Naive thymus-derived CD8-positive, alpha-beta T cell (primary cell): ENCODE data around the gene ARHGEF19. TPM values are rescaled to one million over a fixed set of nuclear protein-coding genes. Genes with fewer than 3 reads are reported as not detected.

Experiments
- ATAC-seq, 2 donors: fragments of 150-1000 bp; cut with Tn5 transposase in 1 of 2; sonication (Bioruptor Pico), chemical (Tn5 transposase) in 1 of 2; 1 replicate in 1 of 2; 2 replicates in 1 of 2; pipeline ENCODE4 v1.10.0; 2021; ENCODE audit warnings: mild to moderate bottlenecking in 2 of 2, moderate library complexity in 2 of 2
- POLR2A ChIA-PET: fragments of 350-600 bp; sonication (Branson Sonifier 250); formaldehyde crosslinking; loops from one replicate; lab custom pipeline; 2021; ENCODE audit warnings: antibody characterized with exemption; lab: Charles Lee
- DNase-seq, 10 donors: peaks; one replicate each; pipeline versions ENCODE4 v3.0.0 to v3.0.0-alpha.2; 2020 to 2022
- H3K27ac Mint-ChIP-seq, 10 donors: one replicate each; pipeline ENCODE4 v1.8.0; 2020 to 2022; ENCODE audit warnings: mild to moderate bottlenecking in 10 of 10, mixed read lengths in 10 of 10, moderate library complexity in 4 of 10, inconsistent platforms in 1 of 10
- H3K27me3 Mint-ChIP-seq, 5 donors: one replicate each; pipeline ENCODE4 v1.8.0; 2021 to 2022; ENCODE audit warnings: mixed read lengths in 5 of 5
- H3K36me3 Mint-ChIP-seq, 3 donors: one replicate each; pipeline ENCODE4 v1.8.0; 2020 to 2022; ENCODE audit warnings: mixed read lengths in 3 of 3, mild to moderate bottlenecking in 2 of 3, inconsistent platforms in 1 of 3
- H3K4me1 Mint-ChIP-seq, 4 donors: one replicate each; pipeline ENCODE4 v1.8.0; 2021 to 2022; ENCODE audit warnings: mixed read lengths in 4 of 4
- H3K4me3 Mint-ChIP-seq, 10 donors: one replicate each; pipeline ENCODE4 v1.8.0; 2020 to 2022; ENCODE audit warnings: mild to moderate bottlenecking in 10 of 10, mixed read lengths in 10 of 10, moderate library complexity in 6 of 10, inconsistent platforms in 1 of 10
- H3K9me3 Mint-ChIP-seq, 9 donors: one replicate each; pipeline ENCODE4 v1.8.0; 2020 to 2022; ENCODE audit warnings: mixed read lengths in 9 of 9, mild to moderate bottlenecking in 3 of 9, inconsistent platforms in 1 of 9, moderate library complexity in 1 of 9
- polyA plus RNA-seq, 3 donors: library from polyadenylated mRNA; unstranded; fragments of 300-500 nt; fragmentation: Illumina TruSeq; gene quantifications; one replicate each; pipeline ENCODE4 v1.2.3, GENCODE V29; 2021
- total RNA-seq, 8 experiments: library from RNA in 2 of 8; stranded (reverse) in 2 of 8; gene quantifications; one replicate each; pipeline ENCODE4 v1.2.3 and lab custom pipeline; 2021 to 2026

Gene ARHGEF19
- total and polyA plus RNA-seq, 5 experiments from 2014 or later = 6.4 to 12.7 (median 8.9) TPM

DNA sequence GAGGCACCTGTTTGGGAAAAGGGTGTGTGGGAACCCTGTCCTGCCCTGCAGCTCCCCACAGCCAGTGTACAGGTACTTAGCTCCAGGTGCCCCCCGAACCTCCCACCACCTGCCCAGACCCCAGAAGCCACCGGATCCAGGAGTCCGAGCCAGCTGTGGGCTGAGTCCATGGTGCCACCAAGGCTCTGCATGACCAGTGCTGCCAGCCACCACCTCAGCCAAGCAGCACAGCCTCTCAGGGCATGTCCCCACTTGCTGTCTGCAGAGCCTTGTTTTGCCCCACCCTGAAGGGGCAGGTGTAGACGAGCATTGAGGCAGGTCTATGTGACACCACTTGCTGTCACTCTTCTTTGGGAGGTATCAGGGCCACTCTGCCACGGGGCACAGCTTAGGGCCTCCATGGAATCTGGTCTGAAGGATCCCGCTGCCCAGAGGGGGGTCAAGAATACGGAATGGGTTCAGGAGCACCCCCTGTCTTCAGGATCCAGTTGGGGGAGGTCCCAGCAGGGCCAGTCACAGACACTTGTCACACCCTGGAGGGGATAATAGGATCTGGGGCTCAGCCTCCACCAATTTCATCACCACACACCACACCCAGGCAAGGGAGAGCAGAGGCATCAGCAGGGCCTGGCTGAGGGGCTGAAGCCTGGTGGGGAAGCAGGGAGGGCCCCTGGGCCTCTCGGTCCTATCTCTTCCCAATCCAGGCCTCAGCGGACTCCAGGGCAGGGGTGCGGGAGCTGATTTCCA, 27.7 kb downstream of the ARHGEF19 start:
- DNase-seq (no peak), ATAC-seq (no peak)
- Mint-ChIP-seq H3K36me3 (no peaks in the 10 kb centered on the region), H3K4me1 (peaks cover 0 to 5% (median under 1%) of the 10 kb centered on the region in 4 donors), H3K27ac (no peak overlapping the region), H3K9me3 (no peaks in the 10 kb centered on the region), H3K4me3 (no peak overlapping the region), H3K27me3 (peaks cover 3 to 12% (median 6%) of the 10 kb centered on the region in 5 donors)
- POLR2A ChIA-PET = no interaction called here

DNA sequence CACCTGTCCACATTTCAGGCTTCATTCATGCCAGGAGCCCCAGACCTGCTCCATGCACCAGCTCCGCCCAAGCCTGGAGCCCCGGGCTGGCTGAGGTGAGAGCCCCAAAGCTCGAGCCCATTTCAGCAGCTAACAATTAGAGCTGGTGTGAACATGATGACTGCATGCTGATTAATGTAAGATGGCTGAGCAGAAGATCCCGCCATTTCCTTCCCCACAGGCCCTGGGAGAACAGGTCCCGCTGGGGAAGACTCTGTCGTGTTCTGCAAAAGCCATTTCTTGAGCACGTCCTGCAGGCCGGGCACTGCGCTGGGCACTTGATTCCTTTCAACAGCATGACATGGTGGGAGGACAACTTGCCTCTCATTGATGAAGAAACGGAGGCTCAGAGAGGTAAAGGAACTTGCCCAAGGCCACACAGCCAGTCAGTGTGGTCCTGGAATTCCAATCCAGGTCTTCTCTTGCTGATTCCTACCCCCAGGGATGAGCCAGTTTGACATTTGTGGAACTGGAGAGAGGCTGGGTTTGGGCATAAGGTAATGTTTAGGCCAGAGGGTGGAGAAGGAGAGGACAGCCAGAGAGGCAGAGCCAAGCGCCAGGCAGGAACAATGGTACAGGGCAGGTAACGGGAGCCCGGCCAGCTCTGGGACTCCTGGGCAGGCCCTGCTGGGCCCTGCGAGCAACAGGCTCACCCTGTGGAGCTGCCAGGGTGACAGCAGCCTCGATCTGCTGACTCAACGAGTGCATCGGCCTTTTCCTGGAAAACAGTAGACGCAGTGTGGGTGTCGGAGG, 28.5 kb downstream of the ARHGEF19 start:
- Mint-ChIP-seq H3K9me3 (no peaks in the 10 kb centered on the region), H3K4me1 (peaks cover 0 to 5% (median 0%) of the 10 kb centered on the region in 4 donors), H3K36me3 (no peaks in the 10 kb centered on the region), H3K27ac (no peak overlapping the region), H3K4me3 (no peak overlapping the region), H3K27me3 (peaks cover 1 to 9% (median 3%) of the 10 kb centered on the region in 5 donors)
- no peak for ATAC-seq
- POLR2A ChIA-PET = interaction anchor here (0.7 kb wide), 1 partner anchor 55 kb away, joined by 4 read pairs; no protein-coding TSS in a partner anchor
- DNase-seq = no peak

DNA sequence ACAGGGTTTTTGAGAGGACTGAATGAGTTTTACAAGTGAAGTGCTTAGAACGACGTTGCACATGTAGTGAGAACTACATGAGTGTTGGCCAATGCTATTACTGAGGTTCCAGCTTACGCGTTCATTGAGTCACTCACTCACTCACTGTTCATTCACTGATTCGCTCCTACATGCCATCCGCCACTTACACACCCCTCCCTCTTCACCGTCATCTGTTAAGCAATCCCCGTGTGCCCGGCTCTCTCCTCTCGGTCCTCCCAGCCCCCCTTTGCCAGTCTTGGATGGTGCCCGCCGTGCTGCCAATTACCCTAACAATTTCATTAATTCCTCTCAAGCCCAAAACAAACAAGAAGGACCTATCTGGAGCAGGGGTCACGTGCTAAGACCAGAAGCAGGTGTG, 29.3 kb downstream of the ARHGEF19 start:
- POLR2A ChIA-PET = interaction anchor here (0.7 kb wide), 1 partner anchor 55 kb away, joined by 4 read pairs; no protein-coding TSS in a partner anchor
- Mint-ChIP-seq H3K36me3 (no peaks in the 10 kb centered on the region), H3K4me1 (peaks cover 0 to 5% (median 0%) of the 10 kb centered on the region in 4 donors), H3K9me3 (no peaks in the 10 kb centered on the region), H3K4me3 (no peak overlapping the region), H3K27me3 (peaks cover 0 to 4% (median 0%) of the 10 kb centered on the region in 5 donors), H3K27ac (no peak overlapping the region)
- DNase-seq (no peak), ATAC-seq (no peak)

DNA sequence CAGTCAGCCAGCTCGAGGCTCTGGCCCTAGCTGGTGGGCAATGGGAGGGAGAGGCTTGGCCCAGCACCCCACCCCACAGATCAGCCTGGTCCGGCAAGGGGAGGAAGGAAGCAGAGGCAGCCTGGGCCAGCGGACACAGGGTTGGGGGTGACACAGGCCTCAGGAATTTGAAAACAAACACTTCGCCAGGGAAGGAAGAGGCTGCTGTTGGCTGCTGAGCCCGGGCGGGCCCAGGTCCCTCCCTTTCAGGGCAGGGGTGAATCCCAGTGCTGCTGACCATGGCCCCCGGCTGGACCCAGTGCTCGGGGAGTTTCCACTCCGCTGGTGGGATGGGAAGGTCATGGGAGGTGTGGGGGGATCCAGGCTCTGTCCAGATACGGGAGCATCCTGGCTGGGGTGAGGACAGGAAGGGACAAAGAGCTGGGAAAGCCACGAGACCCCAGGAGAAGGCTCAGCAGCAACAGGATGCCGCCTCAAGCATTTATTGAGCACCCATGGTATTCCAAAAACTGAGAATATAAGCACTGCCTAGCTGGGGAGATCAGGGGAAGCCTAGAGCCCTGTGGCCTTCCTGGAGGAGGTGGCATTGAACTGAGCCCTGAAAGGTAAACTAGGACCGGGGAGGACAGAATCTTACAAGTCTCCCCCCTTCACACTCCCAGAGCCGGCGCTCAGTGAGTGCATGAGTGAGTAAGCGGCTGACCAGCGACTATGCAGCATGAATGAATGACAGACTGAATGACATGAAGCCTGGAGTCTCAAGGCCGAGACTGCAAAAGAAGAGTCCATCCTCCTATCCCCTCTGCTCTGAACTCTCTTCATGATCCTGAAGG, 30.3 kb downstream of the ARHGEF19 start:
- no peaks in the 10 kb centered on the region for H3K4me1 Mint-ChIP-seq
- POLR2A ChIA-PET = no interaction called here
- no peaks in the 10 kb centered on the region for H3K27me3 Mint-ChIP-seq
- no peak overlapping the region for H3K27ac Mint-ChIP-seq
- H3K4me3 Mint-ChIP-seq = no peak overlapping the region
- H3K9me3 Mint-ChIP-seq = no peaks in the 10 kb centered on the region
- H3K36me3 Mint-ChIP-seq = no peaks in the 10 kb centered on the region
- DNase-seq = no peak
- no peak for ATAC-seq

DNA sequence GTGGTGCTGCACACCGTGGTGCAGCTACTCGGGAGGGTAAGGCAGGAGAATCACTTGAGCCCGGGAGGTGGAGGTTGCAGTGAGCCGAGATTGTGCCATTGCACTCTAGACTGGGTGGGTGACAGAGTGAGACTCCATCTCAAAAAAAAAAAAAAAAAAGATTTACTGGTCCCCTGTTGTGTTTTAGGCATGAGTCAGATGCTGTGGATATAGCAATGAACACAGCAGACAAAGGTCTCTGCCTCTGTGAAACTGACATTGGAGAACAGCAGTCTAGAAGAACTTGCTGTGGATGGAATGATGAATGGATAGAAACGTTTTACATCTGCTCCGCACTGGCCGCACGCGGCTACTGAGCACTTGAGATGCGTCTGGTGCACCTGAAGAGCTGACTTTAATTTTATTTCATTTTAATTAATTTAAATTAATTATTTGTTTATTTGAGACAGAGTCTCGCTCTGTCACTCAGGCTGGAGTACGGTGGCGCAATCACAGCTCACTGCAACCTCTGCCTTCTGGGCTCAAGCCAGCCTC, 32.1 kb downstream of the ARHGEF19 start:
- H3K27me3 Mint-ChIP-seq = no peaks in the 10 kb centered on the region
- POLR2A ChIA-PET = no interaction called here
- H3K4me3 Mint-ChIP-seq = no peak overlapping the region
- H3K4me1 Mint-ChIP-seq = no peaks in the 10 kb centered on the region
- no peak overlapping the region for H3K27ac Mint-ChIP-seq
- DNase-seq (no peak), ATAC-seq (no peak)
- H3K36me3 Mint-ChIP-seq = no peaks in the 10 kb centered on the region
- H3K9me3 Mint-ChIP-seq = no peaks in the 10 kb centered on the region

DNA sequence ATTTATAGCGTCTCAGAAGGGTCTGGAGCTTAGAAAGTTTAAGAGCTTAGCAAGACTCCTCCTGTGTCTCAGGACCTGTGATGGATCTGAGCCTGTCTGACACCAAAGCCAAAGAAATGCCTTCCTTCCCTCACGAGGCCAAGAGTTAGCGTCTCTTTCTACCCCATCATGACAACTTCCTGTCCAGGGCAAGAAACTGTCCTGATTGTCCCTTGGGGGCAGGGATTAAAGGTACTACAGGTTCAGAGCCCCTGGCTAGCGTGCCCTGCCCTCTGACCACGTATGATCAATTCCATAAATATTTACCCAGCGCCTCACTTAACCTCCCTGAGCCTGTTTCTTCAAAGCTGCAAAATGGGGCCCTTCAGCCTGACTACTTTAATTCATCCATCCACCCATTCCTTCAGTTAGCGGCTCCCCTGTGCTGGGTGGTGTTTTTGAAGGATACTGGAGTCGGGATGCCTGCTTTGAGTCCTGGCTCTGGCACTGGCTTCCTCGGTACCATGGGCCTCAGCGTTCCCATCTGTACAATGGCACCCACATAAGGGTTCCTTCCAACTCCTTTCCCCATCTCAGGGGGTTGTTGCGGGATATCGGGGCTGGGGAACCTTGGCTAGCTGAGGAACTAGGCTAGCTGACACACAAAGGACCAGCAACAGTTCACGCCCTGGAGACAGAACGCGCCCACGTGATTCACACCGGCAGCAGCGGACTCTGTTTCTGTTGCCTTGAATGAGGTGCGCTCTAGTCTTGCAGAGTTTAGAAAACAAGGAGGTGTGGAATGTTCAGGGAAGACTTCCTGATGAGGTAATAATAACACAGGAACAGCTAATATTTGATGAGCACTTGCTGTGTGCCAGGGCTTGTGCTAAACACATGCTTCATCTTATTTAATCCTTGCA, 33.6 kb downstream of the ARHGEF19 start:
- Mint-ChIP-seq H3K27me3 (peaks cover 0 to 2% (median 0%) of the 10 kb centered on the region in 5 donors), H3K4me1 (no peaks in the 10 kb centered on the region), H3K4me3 (no peak overlapping the region), H3K36me3 (no peaks in the 10 kb centered on the region), H3K9me3 (no peaks in the 10 kb centered on the region), H3K27ac (no peak overlapping the region)
- POLR2A ChIA-PET = no interaction called here
- ATAC-seq (no peak), DNase-seq (no peak)

DNA sequence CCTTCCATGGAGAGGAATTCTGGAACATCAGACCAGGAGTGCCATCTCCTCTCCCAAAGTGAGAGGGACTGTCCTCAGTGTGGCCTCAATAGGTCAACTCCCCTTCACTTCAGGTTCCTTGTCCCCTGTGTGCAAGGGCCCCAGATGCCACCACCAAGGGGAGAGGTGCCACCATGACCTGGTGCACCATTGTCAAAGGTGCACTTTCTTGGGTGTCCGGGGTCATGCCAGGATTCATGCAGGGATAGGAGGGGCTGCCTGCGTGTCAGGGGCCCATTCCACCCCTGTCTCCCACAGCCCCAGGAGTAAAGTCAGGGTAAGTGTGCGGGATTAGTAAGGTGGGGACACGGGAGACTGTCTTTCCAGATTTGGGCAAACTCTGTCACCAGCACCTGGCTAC, 35.1 kb downstream of the ARHGEF19 start:
- POLR2A ChIA-PET = no interaction called here
- ATAC-seq (no peak), DNase-seq (no peak)
- no peaks in the 10 kb centered on the region for H3K4me1 Mint-ChIP-seq
- peaks cover 0 to 4% (median 0%) of the 10 kb centered on the region in 5 donors for H3K27me3 Mint-ChIP-seq
- H3K9me3 Mint-ChIP-seq = no peaks in the 10 kb centered on the region
- peak overlapping the region in 1 of 10 donors; percentile 11 for H3K27ac Mint-ChIP-seq
- H3K4me3 Mint-ChIP-seq = no peak overlapping the region
- H3K36me3 Mint-ChIP-seq = no peaks in the 10 kb centered on the region

DNA sequence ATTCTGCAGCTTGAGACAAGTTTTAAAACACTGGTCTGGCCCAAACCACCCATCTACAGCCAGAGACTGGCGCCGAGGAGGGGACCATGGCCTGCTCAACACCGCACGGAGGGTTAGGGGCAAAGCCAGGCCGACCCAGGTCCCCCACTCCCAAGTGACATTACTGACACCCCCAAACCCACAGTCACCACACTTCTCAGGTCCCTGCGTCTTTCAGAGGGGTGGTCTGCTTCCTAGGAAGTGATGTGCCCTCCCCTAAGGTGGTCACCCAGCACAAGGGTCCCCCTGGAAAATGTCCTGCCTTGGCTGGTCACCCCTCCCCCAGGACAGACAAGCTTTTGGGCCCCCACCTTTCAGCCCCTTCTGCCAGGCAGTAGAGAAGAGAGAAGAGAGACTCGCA, 35.8 kb downstream of the ARHGEF19 start:
- Mint-ChIP-seq H3K36me3 (no peaks in the 10 kb centered on the region), H3K9me3 (no peaks in the 10 kb centered on the region), H3K27me3 (peaks cover 0 to 4% (median 0%) of the 10 kb centered on the region in 5 donors), H3K27ac (peak overlapping the region in 2 of 10 donors; percentile 11 to 79), H3K4me3 (no peak overlapping the region), H3K4me1 (no peaks in the 10 kb centered on the region)
- POLR2A ChIA-PET = no interaction called here
- no peak for DNase-seq
- ATAC-seq = no peak

DNA sequence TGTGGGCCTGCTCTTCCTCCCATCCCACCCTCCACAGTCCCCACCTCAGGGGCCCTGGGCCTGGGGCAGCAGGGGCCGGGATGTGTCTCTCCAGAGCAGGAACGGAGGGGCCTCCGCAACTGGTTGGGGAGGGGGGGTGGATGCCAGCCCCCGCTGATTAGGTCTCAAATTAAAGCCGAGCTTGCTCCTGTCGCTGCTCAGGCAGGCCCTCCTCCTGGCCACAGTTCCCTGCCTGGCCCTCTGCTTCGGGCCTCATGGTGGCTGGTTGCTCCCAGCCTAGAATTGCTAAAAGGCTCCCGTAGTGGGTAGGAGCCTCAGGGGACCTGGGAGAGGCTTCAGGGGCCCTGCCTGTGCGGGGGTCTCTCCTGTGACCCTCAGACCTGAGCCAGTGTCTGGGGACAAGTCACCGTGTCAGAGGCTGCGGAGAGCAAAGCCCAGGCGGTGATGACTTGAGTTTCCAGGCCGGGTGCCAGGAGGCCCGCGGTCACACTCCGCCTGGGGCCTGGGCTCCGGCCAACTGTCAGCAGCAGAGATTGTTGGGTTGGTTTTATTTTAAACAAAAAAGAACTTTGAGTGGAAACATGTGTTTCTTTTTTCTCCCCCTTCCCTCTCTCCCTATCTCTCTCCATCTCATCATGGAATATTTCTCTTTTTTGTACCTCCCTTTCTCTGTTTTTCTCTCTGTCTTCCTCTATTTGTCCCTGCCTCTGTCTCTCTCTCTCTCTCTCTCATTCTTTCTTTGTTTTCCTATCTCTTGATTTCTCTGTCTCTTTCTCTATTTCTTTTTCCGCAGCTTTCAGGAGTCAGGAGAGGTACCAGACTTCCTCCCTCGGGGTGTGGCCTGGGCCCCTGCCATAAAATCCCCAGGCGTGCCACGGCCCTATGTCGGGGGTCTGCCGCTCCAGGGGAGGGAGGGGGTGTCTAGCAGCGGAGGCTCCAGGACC, 36.6 kb downstream of the ARHGEF19 start:
- Mint-ChIP-seq H3K9me3 (no peaks in the 10 kb centered on the region), H3K36me3 (no peaks in the 10 kb centered on the region), H3K27ac (peak overlapping the region in 2 of 10 donors; percentile 79 to 84), H3K4me3 (no peak overlapping the region), H3K4me1 (peaks cover 0 to 1% (median 0%) of the 10 kb centered on the region in 4 donors), H3K27me3 (peaks cover 0 to 8% (median 2%) of the 10 kb centered on the region in 5 donors)
- DNase-seq (no peak), ATAC-seq (no peak)
- POLR2A ChIA-PET = no interaction called here

DNA sequence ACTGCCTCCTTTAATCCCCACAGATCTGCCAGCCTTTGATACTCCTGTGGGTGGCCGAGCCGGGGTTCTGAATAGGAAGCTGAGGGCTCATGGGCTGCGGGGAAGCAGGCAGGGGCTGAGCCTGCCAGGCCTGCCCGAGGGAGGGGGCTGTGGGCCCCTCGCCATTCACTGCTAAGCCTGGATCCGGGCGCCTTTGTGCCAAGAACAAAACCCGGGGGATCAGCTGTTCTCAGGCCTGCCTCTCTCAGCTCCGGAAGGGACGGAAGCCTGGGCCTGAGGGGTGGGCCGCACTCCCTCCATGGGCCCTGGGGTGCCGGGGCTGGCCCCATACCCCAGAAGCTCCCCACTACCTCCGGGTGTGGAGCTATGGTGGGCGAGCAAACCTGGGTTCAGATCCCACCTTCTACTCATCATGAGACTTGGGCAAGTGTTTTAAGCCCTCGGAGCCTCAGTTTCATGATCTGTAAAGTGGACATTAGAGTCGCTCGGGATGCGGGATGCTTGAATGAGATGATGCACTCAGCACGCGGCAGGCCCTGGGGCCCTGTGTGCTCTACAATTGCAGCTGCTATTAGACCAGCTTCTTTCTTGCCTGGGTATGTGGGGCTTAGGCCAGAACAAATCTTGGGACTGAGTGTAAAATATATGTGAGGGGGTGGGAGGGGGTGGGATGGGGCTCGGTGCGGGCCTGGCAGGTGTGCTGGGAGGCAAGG, 37.4 kb downstream of the ARHGEF19 start:
- no peaks in the 10 kb centered on the region for H3K36me3 Mint-ChIP-seq
- ATAC-seq (no peak), DNase-seq (no peak)
- POLR2A ChIA-PET = no interaction called here
- H3K9me3 Mint-ChIP-seq = no peaks in the 10 kb centered on the region
- peaks cover 0 to 8% (median 2%) of the 10 kb centered on the region in 5 donors for H3K27me3 Mint-ChIP-seq
- H3K27ac Mint-ChIP-seq = no peak overlapping the region
- peaks cover 0 to 1% (median 0%) of the 10 kb centered on the region in 4 donors for H3K4me1 Mint-ChIP-seq
- no peak overlapping the region for H3K4me3 Mint-ChIP-seq
